SIG-M5 treated with dmso at 0.1 percent for 504 hours (cell line): ENCODE results near the gene AGER.
"Not testable (repeated sequence)": the region's sequence is repeated elsewhere in the genome, so short reads cannot be mapped to it uniquely, and the experiment has no call there.

ENCODE experiments used
- DNase-seq: peaks from one replicate; lab custom pipeline; 2025; ENCODE audit not compliant: unreplicated experiment; lab: John Stamatoyannopoulos, UW

Gene AGER

DNA sequence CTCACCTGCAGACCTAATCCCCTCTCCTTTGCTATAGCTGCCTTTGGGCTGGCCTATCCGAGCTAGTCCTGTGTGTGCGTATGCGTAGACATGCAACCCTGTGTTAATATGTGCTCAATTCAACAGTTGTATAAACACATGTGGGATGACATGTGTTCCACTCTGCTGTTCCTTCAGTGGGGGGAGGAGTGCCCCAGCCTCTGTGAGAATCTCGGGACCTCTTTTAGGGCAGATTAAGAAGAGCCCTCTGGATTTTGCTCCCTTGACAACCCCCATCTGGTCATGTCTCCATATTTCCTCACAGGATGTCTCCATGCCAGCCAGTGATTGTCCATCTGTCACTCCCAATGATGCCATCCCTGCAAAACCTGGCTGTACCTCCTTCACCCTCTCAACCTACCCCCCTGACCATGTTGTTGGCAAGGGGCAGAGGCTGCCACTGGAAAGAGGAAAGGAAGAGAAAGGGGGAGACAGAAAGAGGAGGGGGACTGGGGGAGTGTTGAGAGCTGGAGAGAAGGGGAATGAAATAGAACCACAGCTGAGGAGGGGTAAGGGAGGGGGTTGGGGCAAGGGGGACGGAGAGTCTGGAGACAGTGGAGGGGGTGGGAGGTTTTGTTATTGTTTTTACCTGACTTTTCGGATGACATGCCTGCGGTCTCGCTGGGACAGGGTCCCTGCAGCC is 32.7 kb downstream of the AGER start:
- DNase-seq, result no peak

DNA sequence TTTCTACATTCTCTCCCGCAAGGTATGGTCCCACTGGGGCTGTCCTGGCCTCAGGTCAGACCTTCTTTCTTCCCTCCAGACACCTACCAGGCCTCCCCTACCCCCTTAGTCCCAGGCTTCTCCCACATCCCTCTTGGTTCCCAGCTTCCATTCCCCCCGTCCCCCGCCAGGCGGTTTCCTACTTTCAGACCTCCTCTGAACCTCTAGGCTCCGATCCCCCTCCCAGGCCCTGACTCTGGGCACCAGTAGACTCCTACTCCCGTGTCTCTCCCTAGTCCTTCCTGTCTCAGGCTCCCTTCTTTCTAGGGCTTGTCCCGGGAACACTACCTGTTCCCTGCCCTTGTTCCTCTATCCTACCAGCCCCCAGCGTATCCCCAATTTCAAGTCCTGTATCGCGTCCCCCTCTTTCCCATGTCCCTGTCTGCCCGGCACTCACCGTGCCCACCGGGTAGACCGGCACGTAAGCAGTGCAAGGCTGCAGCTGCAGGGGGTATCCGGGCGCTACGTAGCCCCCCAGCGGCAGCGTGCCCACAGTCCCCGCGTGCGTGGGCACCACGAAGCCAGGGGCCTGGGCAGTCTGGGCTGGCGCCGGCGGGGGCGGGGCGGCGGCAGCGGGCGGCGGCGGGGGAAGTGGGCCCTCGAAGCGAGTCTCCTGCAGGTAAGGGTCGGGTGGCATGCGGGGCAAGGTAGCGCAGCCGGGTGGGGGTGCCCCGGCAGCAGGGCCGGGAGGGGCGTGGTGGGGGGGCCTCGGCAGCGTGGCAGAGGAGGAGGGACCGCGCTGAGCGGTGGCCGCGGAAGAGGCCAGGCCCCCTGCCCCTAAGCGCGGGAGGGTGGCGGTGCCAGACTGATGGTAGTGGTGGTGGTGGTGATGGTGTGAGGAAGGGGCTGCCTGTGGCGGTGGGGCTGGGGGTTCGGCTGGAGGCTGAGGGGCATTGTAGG is 33.9 kb downstream of the AGER start:
- DNase-seq, result no peak

DNA sequence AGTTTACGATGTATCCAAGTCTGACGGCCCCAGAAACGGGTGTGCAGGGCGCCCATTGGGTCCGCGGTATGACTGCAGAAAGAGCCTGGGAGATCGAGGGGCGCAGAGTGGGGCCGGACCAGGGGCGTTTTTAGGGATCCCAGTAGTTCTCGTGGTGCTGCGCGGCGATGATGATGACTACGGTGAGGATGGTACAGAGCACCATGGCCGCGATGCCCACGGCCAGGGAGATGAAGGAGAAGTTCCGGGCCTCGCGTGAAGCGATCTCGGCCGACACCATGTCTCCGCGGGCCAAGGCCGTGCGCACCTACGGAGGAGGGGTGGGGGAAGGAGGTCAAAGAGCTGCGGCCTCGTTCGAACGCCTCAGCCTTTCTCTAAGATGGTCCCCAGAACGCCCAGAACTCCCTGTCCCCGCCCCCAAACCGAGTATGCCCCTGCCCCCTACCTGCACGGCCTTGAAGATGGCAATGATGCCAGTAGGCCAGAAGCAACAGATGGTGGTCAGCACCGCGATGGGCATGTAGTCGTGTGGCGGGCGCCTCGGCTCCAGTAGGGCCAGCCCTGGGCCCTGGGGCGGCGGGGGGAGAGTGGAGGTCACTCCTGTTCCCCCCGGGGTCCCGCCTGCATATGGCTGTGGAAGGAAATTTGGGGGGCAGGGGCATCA is 34.8 kb downstream of the AGER start:
- no peak for DNase-seq

- DNase-seq, result no peak
Observed at GRCh38 chr6:32148289-32149091, 35.6 kb downstream of the AGER start.

- DNase-seq, result no peak
Observed at GRCh38 chr6:32147401-32148132, 36.5 kb downstream of the AGER start.

DNA sequence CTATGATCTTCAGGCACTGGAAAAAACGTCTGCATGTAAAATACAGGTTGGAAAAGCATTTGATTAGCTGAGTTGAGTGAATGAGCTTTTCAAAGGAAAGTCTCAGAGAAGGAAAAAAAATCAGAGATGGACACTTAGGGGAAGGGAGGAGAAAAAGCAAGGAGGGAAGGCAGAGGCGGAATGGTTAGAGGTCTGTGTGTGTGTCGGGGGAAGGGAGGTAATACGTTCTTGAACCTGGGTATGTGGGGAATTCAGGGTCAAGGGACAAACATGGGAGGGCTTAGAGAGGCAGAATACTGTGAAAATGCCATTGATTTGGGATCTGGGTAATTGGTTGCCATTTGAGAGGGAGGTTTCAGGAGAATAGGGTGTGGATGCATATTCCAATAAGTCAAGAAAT is 37.4 kb downstream of the AGER start:
- DNase-seq, result no peak

DNA sequence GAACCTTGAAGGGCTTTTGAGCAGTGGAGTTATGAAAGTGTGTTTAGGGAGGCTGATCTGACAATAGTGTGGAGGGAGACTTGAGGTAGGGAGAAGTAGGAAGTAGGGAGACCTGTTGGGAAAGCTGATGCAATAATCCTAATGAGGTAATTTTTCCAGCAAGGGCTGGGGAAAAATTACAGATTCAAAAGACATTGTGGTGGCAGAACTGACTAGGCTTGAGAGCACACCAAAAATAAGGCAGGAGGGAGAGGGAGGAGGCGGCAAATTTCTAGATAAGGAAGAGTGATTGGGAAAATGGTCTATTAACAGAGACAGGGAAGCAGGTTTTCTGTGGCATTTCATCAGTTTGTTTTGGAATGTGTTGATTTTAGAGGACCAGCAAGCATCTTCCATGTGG is 37.8 kb downstream of the AGER start:
- no peak for DNase-seq

DNA sequence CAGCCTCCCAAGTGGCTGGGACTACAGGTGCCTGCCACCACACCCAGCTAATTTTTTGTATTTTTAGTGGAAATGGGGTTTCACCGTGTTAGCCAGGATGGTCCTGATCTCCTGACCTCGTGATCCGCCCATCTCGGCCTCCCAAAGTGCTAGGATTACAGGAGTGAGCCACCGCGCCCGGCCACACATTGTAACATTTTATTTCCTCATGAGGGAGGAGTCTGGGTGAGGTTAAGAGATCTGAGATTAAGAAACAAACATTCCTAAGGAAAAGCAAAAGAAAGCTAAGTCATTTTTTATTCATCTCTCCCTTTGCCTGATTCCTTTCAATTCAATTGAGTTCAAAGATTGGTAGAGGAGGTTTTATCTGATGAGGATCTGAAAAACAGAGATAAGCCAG is 39.8 kb downstream of the AGER start:
- DNase-seq, result not testable (repeated sequence)

GRCh38 chr6:32140420-32141046 is 43.5 kb downstream of the AGER start:
- DNase-seq, result no peak

DNA sequence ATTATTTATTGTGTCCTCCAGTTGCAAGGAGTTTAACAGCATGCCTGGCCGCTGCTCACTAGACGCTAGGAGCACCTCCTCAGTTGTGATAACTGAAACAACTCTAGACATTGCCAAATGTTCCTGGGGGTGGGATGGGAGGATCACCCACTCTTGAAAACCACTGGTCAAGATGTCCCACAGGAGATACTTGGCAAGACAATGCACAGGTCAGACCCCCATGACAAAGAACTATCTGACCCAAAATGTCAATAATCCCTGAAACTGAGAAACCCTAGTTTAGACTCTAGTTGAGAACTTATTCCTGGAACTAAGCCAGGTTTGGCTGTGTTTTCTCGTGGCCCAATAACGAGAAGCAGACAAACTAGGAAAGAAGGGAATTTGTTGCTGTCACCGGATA is 44.5 kb downstream of the AGER start:
- DNase-seq, result no peak

DNA sequence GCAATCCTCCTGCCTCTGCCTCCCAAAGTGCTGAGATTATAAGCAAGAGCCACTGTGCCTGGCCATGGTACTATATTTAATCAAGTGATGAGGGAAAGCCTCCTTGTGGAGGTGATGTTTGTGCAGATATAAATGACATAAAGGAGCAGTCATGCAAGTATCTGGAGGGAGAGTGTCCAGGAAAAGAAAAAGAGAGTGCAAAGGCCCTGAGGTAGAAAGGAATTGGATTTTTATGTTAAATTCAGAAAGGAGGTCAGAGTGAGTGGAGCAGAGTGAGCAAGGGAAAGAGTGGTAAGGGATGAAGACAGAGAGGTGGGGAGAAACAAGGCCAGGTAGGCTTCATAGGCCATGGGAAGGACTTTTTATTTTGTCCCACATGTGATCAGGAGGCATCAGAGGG is 46.6 kb downstream of the AGER start:
- no peak for DNase-seq

GRCh38 chr6:32133786-32134185 is 50.3 kb downstream of the AGER start:
- no peak for DNase-seq

- no peak for DNase-seq
Observed at GRCh38 chr6:32132110-32132509, 51.9 kb downstream of the AGER start.

- no peak for DNase-seq
Observed at GRCh38 chr6:32131439-32131948, 52.6 kb downstream of the AGER start.
